ENCODE results near the gene SAP30BP.

The SAP30BP gene

DNA sequence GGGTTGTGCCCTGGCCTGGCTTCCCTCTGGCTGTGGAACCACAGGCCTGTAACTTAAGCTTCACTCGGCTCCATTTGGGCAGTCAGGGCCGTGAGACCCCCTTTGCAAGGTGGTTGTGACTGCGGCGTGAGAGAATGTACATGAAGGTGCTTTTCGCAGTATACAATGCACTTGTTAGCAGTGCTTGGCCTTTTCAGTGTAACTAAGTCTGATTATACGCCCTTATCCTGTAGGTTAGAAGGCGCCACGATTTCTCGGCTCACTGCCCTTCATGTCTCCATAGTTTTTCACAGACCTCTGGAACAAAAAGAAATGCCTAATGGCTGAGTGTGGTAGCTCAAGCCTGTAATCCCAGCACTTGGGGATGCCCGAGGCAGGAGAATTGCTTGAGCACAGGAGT lies 13.3 kb downstream of the SAP30BP start:
- no peaks in the 10 kb centered on the region for H3K9me3 ChIP-seq (ENCODE audit: control insufficient read depth in 1 of 2, low read length in 2 of 2)
- peaks cover 28 to 32% of the 10 kb centered on the region in 2 donors for H3K4me1 ChIP-seq (ENCODE audit: control insufficient read depth in 1 of 2, insufficient read depth in 2 of 2, low read length in 2 of 2)
- no peak overlapping the region for H3K9ac ChIP-seq (ENCODE audit: low read depth in 1 of 2, low read length in 2 of 2)
- peaks cover 6 to 19% of the 10 kb centered on the region in 2 donors for H3K36me3 ChIP-seq (ENCODE audit: control insufficient read depth in 1 of 2, insufficient read depth in 2 of 2, low read length in 2 of 2)
- no peak overlapping the region for H3K4me3 ChIP-seq (ENCODE audit: low read depth in 1 of 2, low read length in 2 of 2)
- H3K27me3 ChIP-seq (ENCODE audit: control insufficient read depth in 1 of 2, insufficient read depth in 2 of 2, low read length in 2 of 2): no peaks in the 10 kb centered on the region
- H3K27ac ChIP-seq (ENCODE audit: low read depth, low read length): no peak overlapping the region

DNA sequence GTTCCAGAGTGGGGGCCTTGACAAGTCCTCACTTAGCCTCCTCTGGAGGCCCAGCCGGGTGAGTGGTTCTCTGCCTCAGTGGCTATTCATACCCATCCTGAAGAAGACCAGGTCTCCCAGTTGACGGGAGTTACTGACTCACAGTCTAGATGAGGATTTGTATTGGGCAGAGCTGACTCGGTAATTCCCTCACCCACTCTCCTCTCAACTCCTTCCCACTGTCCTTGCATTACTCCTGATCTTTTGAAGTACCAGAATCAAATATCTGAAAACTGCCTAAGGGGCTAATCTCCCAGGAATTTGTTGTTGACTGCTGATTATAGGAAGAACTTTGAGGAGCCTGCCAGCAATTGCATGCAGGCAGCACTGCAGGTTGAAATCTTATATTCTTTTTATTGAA lies 14.2 kb downstream of the SAP30BP start:
- Histone ChIP-seq H3K27ac (ENCODE audit: low read depth, low read length) (no peak overlapping the region), H3K36me3 (ENCODE audit: control insufficient read depth in 1 of 2, insufficient read depth in 2 of 2, low read length in 2 of 2) (peaks cover 6 to 14% of the 10 kb centered on the region in 2 donors), H3K9me3 (ENCODE audit: control insufficient read depth in 1 of 2, low read length in 2 of 2) (no peaks in the 10 kb centered on the region), H3K4me1 (ENCODE audit: control insufficient read depth in 1 of 2, insufficient read depth in 2 of 2, low read length in 2 of 2) (peaks cover 32 to 37% of the 10 kb centered on the region in 2 donors), H3K27me3 (ENCODE audit: control insufficient read depth in 1 of 2, insufficient read depth in 2 of 2, low read length in 2 of 2) (no peaks in the 10 kb centered on the region), H3K9ac (ENCODE audit: low read depth in 1 of 2, low read length in 2 of 2) (no peak overlapping the region), H3K4me3 (ENCODE audit: low read depth in 1 of 2, low read length in 2 of 2) (no peak overlapping the region)

DNA sequence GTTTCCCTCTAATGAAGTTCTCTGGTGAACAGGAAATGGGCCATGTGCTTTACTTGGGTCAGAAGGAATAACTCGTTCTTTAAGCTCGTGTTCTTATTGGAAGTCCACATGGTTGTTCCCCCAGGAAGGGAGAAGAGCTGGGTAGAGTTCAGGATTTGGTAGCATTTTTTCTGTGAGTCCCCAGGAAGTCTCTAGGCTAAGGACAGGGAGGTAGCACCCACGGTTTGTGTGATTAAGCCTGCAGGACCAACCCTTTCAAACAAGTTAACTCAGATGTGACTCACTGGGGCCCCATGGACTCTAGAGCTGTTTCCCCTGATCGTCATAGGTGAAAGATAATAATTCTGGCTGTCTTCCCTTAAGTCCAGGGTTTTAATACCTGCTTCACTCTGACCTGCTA lies 16.4 kb downstream of the SAP30BP start:
- H3K9ac ChIP-seq (ENCODE audit: low read depth in 1 of 2, low read length in 2 of 2): peak overlapping the region; percentile 44 to 51
- H3K9me3 ChIP-seq (ENCODE audit: control insufficient read depth in 1 of 2, low read length in 2 of 2): no peaks in the 10 kb centered on the region
- peaks cover 43 to 48% of the 10 kb centered on the region in 2 donors for H3K4me1 ChIP-seq (ENCODE audit: control insufficient read depth in 1 of 2, insufficient read depth in 2 of 2, low read length in 2 of 2)
- H3K27ac ChIP-seq (ENCODE audit: low read depth, low read length): peak overlapping the region; percentile 56
- H3K4me3 ChIP-seq (ENCODE audit: low read depth in 1 of 2, low read length in 2 of 2): no peak overlapping the region
- peaks cover 0 to 9% of the 10 kb centered on the region in 2 donors for H3K36me3 ChIP-seq (ENCODE audit: control insufficient read depth in 1 of 2, insufficient read depth in 2 of 2, low read length in 2 of 2)
- no peaks in the 10 kb centered on the region for H3K27me3 ChIP-seq (ENCODE audit: control insufficient read depth in 1 of 2, insufficient read depth in 2 of 2, low read length in 2 of 2)

DNA sequence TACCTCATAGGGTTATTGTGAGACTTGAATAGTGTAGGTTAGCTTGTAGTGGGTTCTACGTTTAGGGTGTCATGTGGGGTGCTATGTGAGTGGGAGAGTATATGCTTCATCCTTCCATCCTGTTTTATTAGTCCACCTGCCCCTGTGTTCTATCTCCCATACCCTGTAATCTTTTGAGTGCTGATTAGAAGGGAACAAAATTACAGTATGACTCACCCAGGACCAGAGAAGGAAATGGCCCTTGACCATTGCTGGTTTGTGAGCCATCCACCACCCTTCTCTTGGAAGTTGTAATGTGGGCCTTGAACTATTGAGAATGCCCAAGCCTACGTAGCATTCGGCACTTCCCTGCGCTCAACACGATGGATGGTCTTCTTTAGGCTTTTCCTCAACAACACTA lies 17.1 kb downstream of the SAP30BP start:
- peak overlapping the region; percentile 49 for H3K27ac ChIP-seq (ENCODE audit: low read depth, low read length)
- H3K36me3 ChIP-seq (ENCODE audit: control insufficient read depth in 1 of 2, insufficient read depth in 2 of 2, low read length in 2 of 2): peaks cover 0 to 9% of the 10 kb centered on the region in 2 donors
- peak overlapping the region; percentile 4 to 13 for H3K4me3 ChIP-seq (ENCODE audit: low read depth in 1 of 2, low read length in 2 of 2)
- peak overlapping the region; percentile 24 to 51 for H3K9ac ChIP-seq (ENCODE audit: low read depth in 1 of 2, low read length in 2 of 2)
- no peaks in the 10 kb centered on the region for H3K9me3 ChIP-seq (ENCODE audit: control insufficient read depth in 1 of 2, low read length in 2 of 2)
- peaks cover 47 to 53% of the 10 kb centered on the region in 2 donors for H3K4me1 ChIP-seq (ENCODE audit: control insufficient read depth in 1 of 2, insufficient read depth in 2 of 2, low read length in 2 of 2)
- no peaks in the 10 kb centered on the region for H3K27me3 ChIP-seq (ENCODE audit: control insufficient read depth in 1 of 2, insufficient read depth in 2 of 2, low read length in 2 of 2)

DNA sequence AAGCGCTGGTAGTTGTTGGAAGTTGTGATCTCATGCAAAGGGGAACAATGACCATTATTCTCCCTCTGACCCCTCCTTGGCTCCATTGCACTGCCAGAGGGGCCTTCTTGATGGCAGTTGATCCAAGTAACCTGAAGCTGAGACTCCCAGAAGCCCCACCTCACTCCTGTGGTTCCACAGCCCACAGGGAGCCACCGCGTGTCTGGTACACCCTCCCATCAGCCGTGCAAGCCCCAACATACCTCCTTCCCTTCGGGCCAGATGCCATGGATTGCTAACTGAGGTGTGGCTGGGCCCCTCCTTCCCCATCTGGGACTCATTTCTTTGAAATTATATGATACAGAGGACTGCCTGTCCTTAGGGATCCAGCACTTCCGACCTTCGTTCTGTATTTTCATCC lies 17.8 kb downstream of the SAP30BP start:
- H3K4me3 ChIP-seq (ENCODE audit: low read depth in 1 of 2, low read length in 2 of 2): peak overlapping the region in 1 of 2 donors; percentile 4
- H3K9me3 ChIP-seq (ENCODE audit: control insufficient read depth in 1 of 2, low read length in 2 of 2): no peaks in the 10 kb centered on the region
- no peaks in the 10 kb centered on the region for H3K27me3 ChIP-seq (ENCODE audit: control insufficient read depth in 1 of 2, insufficient read depth in 2 of 2, low read length in 2 of 2)
- peak overlapping the region in 1 of 2 donors; percentile 40 for H3K9ac ChIP-seq (ENCODE audit: low read depth in 1 of 2, low read length in 2 of 2)
- H3K36me3 ChIP-seq (ENCODE audit: control insufficient read depth in 1 of 2, insufficient read depth in 2 of 2, low read length in 2 of 2): peaks cover 0 to 9% of the 10 kb centered on the region in 2 donors
- peak overlapping the region; percentile 27 for H3K27ac ChIP-seq (ENCODE audit: low read depth, low read length)
- H3K4me1 ChIP-seq (ENCODE audit: control insufficient read depth in 1 of 2, insufficient read depth in 2 of 2, low read length in 2 of 2): peaks cover 47 to 52% of the 10 kb centered on the region in 2 donors

DNA sequence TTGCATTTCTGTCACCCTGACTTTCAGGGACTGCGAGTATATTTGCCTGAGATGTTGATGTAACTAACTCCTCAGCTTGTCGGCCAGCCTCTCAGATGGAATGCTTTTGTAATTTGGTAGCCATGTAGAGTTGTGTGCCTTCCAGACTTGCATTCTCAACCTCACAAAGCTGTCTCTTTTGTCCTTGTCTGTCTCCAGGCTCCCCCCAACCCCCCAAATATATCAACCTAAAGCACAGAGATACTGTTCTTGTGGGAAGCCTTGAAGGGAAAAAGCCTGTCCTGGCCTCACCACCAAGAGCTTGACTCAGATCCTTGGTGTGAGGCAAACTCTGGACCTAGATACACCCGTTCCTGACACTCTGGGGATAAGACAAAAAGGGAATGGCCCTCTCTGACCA lies 18.4 kb downstream of the SAP30BP start:
- Histone ChIP-seq H3K9ac (ENCODE audit: low read depth in 1 of 2, low read length in 2 of 2) (peak overlapping the region in 1 of 2 donors; percentile 40), H3K36me3 (ENCODE audit: control insufficient read depth in 1 of 2, insufficient read depth in 2 of 2, low read length in 2 of 2) (peaks cover 0 to 11% of the 10 kb centered on the region in 2 donors), H3K27me3 (ENCODE audit: control insufficient read depth in 1 of 2, insufficient read depth in 2 of 2, low read length in 2 of 2) (no peaks in the 10 kb centered on the region), H3K9me3 (ENCODE audit: control insufficient read depth in 1 of 2, low read length in 2 of 2) (no peaks in the 10 kb centered on the region), H3K27ac (ENCODE audit: low read depth, low read length) (no peak overlapping the region), H3K4me1 (ENCODE audit: control insufficient read depth in 1 of 2, insufficient read depth in 2 of 2, low read length in 2 of 2) (peaks cover 52 to 55% of the 10 kb centered on the region in 2 donors), H3K4me3 (ENCODE audit: low read depth in 1 of 2, low read length in 2 of 2) (no peak overlapping the region)

DNA sequence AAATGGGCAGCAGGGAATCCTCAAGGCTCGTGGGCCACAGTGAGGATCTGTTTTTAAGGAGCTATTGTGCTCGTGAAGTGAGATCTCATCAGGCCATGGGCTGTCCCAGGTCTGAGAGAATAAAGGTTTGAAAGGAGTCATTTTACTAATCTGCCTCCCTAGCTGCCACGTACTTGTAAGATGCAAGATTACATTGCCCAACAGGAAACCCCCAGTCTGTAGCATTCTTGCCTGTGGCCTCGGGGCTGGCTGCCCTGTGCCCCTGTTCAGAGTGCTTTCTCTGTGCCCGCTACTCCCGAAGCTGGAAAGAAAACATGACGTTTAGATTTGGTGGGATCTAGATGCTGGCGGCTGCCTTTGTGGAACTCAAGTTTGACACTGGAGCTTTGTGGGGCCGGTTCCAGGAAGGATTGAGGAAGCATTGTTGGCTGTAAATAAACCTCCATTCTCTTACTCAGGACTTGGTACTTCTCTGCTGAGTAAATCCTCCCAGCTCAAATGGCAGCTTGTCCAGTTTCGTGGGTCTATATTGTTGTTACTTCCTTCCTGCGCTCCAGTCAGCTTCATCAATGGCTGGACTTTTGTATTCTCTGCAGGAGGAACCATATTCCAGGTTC lies 21.2 kb downstream of the SAP30BP start:
- Histone ChIP-seq H3K9ac (ENCODE audit: low read depth in 1 of 2, low read length in 2 of 2) (peak overlapping the region in 1 of 2 donors; percentile 15), H3K36me3 (ENCODE audit: control insufficient read depth in 1 of 2, insufficient read depth in 2 of 2, low read length in 2 of 2) (peaks cover 0 to 19% of the 10 kb centered on the region in 2 donors), H3K4me3 (ENCODE audit: low read depth in 1 of 2, low read length in 2 of 2) (no peak overlapping the region)

DNA sequence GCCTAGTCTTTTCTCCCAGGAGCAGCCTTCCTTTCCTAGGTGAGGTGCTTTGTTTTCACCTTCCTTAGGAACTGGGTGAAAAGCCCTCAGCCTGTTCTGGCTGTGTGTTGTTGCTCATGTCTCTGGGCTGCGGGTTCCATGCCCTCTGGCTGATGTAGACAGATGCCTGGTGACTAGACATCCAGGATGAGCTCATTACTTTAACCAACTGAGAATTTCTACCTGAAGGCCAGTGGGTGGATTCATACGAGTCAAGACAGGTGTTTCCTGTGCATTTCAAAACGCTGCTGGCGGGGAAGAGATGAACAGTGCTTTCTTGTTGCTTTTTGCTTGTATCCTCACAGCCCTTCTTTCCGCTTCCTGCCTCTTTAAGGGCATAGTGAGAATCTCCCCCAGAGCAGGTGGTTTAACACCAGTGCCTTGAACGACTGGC lies 22.3 kb downstream of the SAP30BP start:
- H3K9ac ChIP-seq (ENCODE audit: low read depth in 1 of 2, low read length in 2 of 2): no peak overlapping the region
- H3K27ac ChIP-seq (ENCODE audit: low read depth, low read length): peak overlapping the region; percentile 22

More for the DNA sequence above, 21.2 kb downstream of the SAP30BP start:
- Histone ChIP-seq H3K27me3 (ENCODE audit: control insufficient read depth in 1 of 2, insufficient read depth in 2 of 2, low read length in 2 of 2) (no peaks in the 10 kb centered on the region), H3K4me1 (ENCODE audit: control insufficient read depth in 1 of 2, insufficient read depth in 2 of 2, low read length in 2 of 2) (peaks cover 73 to 82% of the 10 kb centered on the region in 2 donors), H3K9me3 (ENCODE audit: control insufficient read depth in 1 of 2, low read length in 2 of 2) (no peaks in the 10 kb centered on the region), H3K27ac (ENCODE audit: low read depth, low read length) (peak overlapping the region; percentile 17)

DNA sequence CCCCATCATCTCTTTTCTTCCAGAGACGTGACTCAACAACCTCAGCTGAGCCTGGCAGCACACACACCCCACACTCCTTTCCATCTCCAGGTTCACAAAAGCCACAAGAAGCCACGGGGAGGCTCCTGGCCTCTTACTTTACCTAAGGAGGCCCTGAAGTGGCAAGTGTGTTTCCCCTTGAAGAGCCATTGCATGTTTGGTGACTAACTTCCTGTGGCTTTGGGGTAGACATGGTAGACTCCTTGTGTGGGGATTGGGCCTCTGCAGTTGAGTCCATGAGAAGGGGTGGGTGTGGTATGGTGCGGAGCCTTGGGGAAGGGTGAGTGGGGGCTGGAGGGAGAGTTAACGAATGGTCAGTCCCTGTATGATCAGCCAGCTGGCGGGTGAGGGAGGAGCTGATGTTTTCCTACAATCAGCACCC lies 24.2 kb downstream of the SAP30BP start:
- Histone ChIP-seq H3K9ac (ENCODE audit: low read depth in 1 of 2, low read length in 2 of 2) (peak overlapping the region; percentile 13 to 48), H3K36me3 (ENCODE audit: control insufficient read depth in 1 of 2, insufficient read depth in 2 of 2, low read length in 2 of 2) (peaks cover 0 to 41% of the 10 kb centered on the region in 2 donors), H3K27ac (ENCODE audit: low read depth, low read length) (no peak overlapping the region), H3K27me3 (ENCODE audit: control insufficient read depth in 1 of 2, insufficient read depth in 2 of 2, low read length in 2 of 2) (no peaks in the 10 kb centered on the region), H3K4me1 (ENCODE audit: control insufficient read depth in 1 of 2, insufficient read depth in 2 of 2, low read length in 2 of 2) (peaks cover 76 to 82% of the 10 kb centered on the region in 2 donors), H3K9me3 (ENCODE audit: control insufficient read depth in 1 of 2, low read length in 2 of 2) (no peaks in the 10 kb centered on the region), H3K4me3 (ENCODE audit: low read depth in 1 of 2, low read length in 2 of 2) (no peak overlapping the region)

More for the DNA sequence above, 22.3 kb downstream of the SAP30BP start:
- Histone ChIP-seq H3K4me1 (ENCODE audit: control insufficient read depth in 1 of 2, insufficient read depth in 2 of 2, low read length in 2 of 2) (peaks cover 74 to 82% of the 10 kb centered on the region in 2 donors), H3K36me3 (ENCODE audit: control insufficient read depth in 1 of 2, insufficient read depth in 2 of 2, low read length in 2 of 2) (peaks cover 0 to 30% of the 10 kb centered on the region in 2 donors), H3K9me3 (ENCODE audit: control insufficient read depth in 1 of 2, low read length in 2 of 2) (no peaks in the 10 kb centered on the region), H3K4me3 (ENCODE audit: low read depth in 1 of 2, low read length in 2 of 2) (no peak overlapping the region), H3K27me3 (ENCODE audit: control insufficient read depth in 1 of 2, insufficient read depth in 2 of 2, low read length in 2 of 2) (no peaks in the 10 kb centered on the region)

DNA sequence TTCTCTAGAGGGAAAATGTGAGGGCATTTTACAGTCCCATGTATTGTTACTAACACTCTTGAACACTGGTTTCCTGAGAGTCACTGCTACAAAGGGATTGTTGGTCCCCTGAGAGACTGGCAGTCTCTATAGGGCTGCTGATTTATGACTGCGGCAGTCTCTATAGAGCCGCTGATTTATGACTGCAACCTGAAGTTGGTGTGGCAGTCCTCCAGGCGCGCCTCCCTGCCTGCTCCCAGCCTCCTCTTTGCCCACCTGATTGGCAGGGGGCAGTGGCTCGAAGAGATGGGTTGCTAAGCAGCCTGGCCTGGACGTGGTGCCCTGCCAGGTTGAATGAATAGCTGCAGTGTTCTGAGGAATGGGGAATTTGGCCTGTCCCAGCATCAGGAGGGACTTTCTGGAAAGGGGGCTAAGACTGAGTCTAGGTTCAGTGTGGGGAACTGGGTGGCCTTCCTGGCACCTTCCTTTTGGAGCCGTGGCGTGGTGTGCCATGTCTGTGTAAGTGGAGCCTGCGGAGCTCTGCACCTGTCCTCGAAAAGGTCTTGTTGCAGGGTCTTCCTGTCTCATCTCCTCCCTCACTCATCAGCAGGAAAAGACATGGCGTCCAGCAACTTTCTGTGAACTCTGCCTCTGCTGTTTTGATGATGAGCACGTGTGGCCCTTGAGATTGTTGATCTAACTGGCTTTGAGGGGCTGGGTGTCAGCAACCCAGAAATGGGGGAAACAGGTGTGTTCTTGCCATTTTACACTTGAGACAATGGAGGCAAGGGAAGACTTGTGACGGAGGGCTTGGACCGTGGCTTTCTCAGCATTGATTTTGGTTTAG lies 24.9 kb downstream of the SAP30BP start:
- Histone ChIP-seq H3K4me1 (ENCODE audit: control insufficient read depth in 1 of 2, insufficient read depth in 2 of 2, low read length in 2 of 2) (peaks cover 76 to 82% of the 10 kb centered on the region in 2 donors), H3K9me3 (ENCODE audit: control insufficient read depth in 1 of 2, low read length in 2 of 2) (no peaks in the 10 kb centered on the region), H3K27me3 (ENCODE audit: control insufficient read depth in 1 of 2, insufficient read depth in 2 of 2, low read length in 2 of 2) (no peaks in the 10 kb centered on the region), H3K36me3 (ENCODE audit: control insufficient read depth in 1 of 2, insufficient read depth in 2 of 2, low read length in 2 of 2) (peaks cover 0 to 41% of the 10 kb centered on the region in 2 donors), H3K27ac (ENCODE audit: low read depth, low read length) (no peak overlapping the region), H3K4me3 (ENCODE audit: low read depth in 1 of 2, low read length in 2 of 2) (no peak overlapping the region), H3K9ac (ENCODE audit: low read depth in 1 of 2, low read length in 2 of 2) (peak overlapping the region; percentile 13 to 48)
